Spleen (tissue), 11 donors: Measurements from ENCODE around the gene C16orf92. TPM values are rescaled to one million over a fixed set of nuclear protein-coding genes. Genes with fewer than 3 reads are reported as not detected.

ENCODE experiments used
- DNase-seq: peaks from one replicate; pipeline ENCODE4 v3.0.0-alpha.2; 2020
- H3K27ac ChIP-seq, 8 donors: fragments of 200-600 bp; sonication (generic) in 7 of 8; 1 replicate in 4 of 8; 2 replicates in 4 of 8; pipeline versions ENCODE4 v1.5.0 to v1.8.0; 2016 to 2021; ENCODE audit warnings: inconsistent platforms in 4 of 8, mild to moderate bottlenecking in 4 of 8, moderate library complexity in 1 of 8
- H3K27me3 ChIP-seq, 7 donors: fragments of 200-600 bp; sonication (generic) in 6 of 7; replicated peaks in 1 of 7; 1 replicate in 4 of 7; 2 replicates in 3 of 7; pipeline versions ENCODE4 v1.5.0 to v1.8.0; 2016 to 2021; ENCODE audit warnings: inconsistent platforms in 3 of 7, mild to moderate bottlenecking in 1 of 7
- H3K36me3 ChIP-seq, 6 donors: fragments of 200-600 bp; sonication (generic) in 5 of 6; 1 replicate in 4 of 6; 2 replicates in 2 of 6; pipeline versions ENCODE4 v1.5.0 to v1.8.0; 2016 to 2021; ENCODE audit warnings: inconsistent platforms in 2 of 6
- H3K4me1 ChIP-seq, 6 donors: fragments of 200-600 bp; sonication (generic) in 5 of 6; 1 replicate in 3 of 6; 2 replicates in 3 of 6; pipeline versions ENCODE4 v1.5.0 to v1.8.0; 2016 to 2021; ENCODE audit warnings: inconsistent platforms in 3 of 6
- H3K4me3 ChIP-seq, 8 donors: fragments of 200-600 bp; sonication (generic) in 7 of 8; 1 replicate in 4 of 8; 2 replicates in 4 of 8; pipeline versions ENCODE4 v1.5.0 to v1.8.0; 2016 to 2021; ENCODE audit warnings: inconsistent platforms in 4 of 8, mild to moderate bottlenecking in 4 of 8, moderate library complexity in 2 of 8
- H3K9me3 ChIP-seq, 8 donors: fragments of 200-600 bp; sonication (generic) in 7 of 8; 1 replicate in 4 of 8; 2 replicates in 4 of 8; pipeline versions ENCODE4 v1.5.0 to v1.8.0; 2016 to 2021; ENCODE audit warnings: inconsistent platforms in 4 of 8
- POLR2A ChIP-seq, 3 donors: fragments of 450-650 bp; IDR thresholded peaks; one replicate each; pipeline ENCODE4 v1.5.1; 2017; ENCODE audit warnings: antibody characterized with exemption in 3 of 3, mild to moderate bottlenecking in 1 of 3
- POLR2AphosphoS5 ChIP-seq, 3 donors: sonication (generic); formaldehyde crosslinking; IDR thresholded peaks; one replicate each; pipeline ENCODE4 v1.5.1; 2017; ENCODE audit warnings: antibody characterized with exemption in 3 of 3
- WGBS, 5 donors: extraction: QIAGEN DNeasy Blood & Tissue Kit in 3 of 5; methylation state at CpG; one replicate each; pipeline versions ENCODE4 v1.1.5 to v1.1.7; 2013 to 2018; 5-methylcytosine and 5-hydroxymethylcytosine counted together
- intact Hi-C: fragments of 100-400 bp; cut with DNase I; formaldehyde crosslinking; loops from one replicate; pipeline ENCODE4 v1.15.0; 2023; ENCODE audit warnings: low total_unique reads
- polyA plus RNA-seq, 3 donors: library from polyadenylated mRNA; stranded (reverse); fragments of 200-250 nt; gene quantifications; one replicate each; pipeline ENCODE4 v1.2.1, GENCODE V29; 2013
- total RNA-seq, 7 donors: library from RNA; depleted of rRNA in 3 of 7; stranded (reverse); fragments of >200 nt in 3 of 7; fragmentation: NEBNext Ultra II Directional in 4 of 7; extraction: Animal tissue kit (Norgen Biotek cat#: 25700) in 4 of 7; gene quantifications; one replicate each; pipeline versions ENCODE4 v1.1.0 to v1.2.1, GENCODE V29; 2016 to 2021
- TF ChIP-seq, protein P1 (sequence below), 11 experiments: fragments of 200-600 bp in 7 of 11; fragments of 450-650 bp in 4 of 11; sonication (generic) in 4 of 11; IDR thresholded peaks in 8 of 11; conservative IDR thresholded peaks in 3 of 11; 1 replicate in 7 of 11; 2 replicates in 4 of 11; pipeline versions ENCODE4 v1.4.0 to v1.8.0; 2016 to 2021; ENCODE audit warnings: antibody characterized with exemption in 11 of 11, inconsistent platforms in 4 of 11, mild to moderate bottlenecking in 1 of 11
- donor health status: healthy with polysubstance abuse.
- donor health status: DM: no; HTN: no; CAD: no; lungs with moderate emphysema.
- donor health status: DM: no; HTN: no; CAD: no.
- donor health status: Bipolar disorder and iron deficiency.
- donor health status: healthy.
- donor health status: DM: no; HTN: no; CAD: no.
- donor health status: DM: yes; HTN: yes; CAD: no.

The C16orf92 gene
- total and polyA plus RNA-seq, 10 donors = not detected

GRCh38 chr16:29993191-29993902, 29.7 kb upstream of the C16orf92 start:
- 85 to 95% (median 90%) methylated on average over 17 to 25 of the region's 25 CpGs for WGBS, 5 donors
- no peaks in the 10 kb centered on the region for H3K9me3 ChIP-seq
- no peaks in the 10 kb centered on the region for H3K27me3 ChIP-seq
- TF ChIP-seq POLR2A (IDR thresholded peaks at IDR 0.05) (no peak), POLR2AphosphoS5 (IDR thresholded peaks at IDR 0.05) (peak in 2 of 3 donors; percentile 45 to 73)
- TF ChIP-seq, protein P1, sequence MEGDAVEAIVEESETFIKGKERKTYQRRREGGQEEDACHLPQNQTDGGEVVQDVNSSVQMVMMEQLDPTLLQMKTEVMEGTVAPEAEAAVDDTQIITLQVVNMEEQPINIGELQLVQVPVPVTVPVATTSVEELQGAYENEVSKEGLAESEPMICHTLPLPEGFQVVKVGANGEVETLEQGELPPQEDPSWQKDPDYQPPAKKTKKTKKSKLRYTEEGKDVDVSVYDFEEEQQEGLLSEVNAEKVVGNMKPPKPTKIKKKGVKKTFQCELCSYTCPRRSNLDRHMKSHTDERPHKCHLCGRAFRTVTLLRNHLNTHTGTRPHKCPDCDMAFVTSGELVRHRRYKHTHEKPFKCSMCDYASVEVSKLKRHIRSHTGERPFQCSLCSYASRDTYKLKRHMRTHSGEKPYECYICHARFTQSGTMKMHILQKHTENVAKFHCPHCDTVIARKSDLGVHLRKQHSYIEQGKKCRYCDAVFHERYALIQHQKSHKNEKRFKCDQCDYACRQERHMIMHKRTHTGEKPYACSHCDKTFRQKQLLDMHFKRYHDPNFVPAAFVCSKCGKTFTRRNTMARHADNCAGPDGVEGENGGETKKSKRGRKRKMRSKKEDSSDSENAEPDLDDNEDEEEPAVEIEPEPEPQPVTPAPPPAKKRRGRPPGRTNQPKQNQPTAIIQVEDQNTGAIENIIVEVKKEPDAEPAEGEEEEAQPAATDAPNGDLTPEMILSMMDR (IDR thresholded peaks at IDR 0.05 in 8 of 11, conservative IDR thresholded peaks at IDR 0.05 in 3 of 11) = no peak
- peak overlapping the region in 2 of 8 donors; percentile 95 for H3K27ac ChIP-seq
- H3K36me3 ChIP-seq = peaks cover 4 to 68% (median 52%) of the 10 kb centered on the region in 6 donors
- DNase-seq = peak; percentile 76
- intact Hi-C loops = no loop called here
- H3K4me3 ChIP-seq = no peak overlapping the region
- H3K4me1 ChIP-seq = peaks cover 18 to 46% (median 33%) of the 10 kb centered on the region in 6 donors

DNA sequence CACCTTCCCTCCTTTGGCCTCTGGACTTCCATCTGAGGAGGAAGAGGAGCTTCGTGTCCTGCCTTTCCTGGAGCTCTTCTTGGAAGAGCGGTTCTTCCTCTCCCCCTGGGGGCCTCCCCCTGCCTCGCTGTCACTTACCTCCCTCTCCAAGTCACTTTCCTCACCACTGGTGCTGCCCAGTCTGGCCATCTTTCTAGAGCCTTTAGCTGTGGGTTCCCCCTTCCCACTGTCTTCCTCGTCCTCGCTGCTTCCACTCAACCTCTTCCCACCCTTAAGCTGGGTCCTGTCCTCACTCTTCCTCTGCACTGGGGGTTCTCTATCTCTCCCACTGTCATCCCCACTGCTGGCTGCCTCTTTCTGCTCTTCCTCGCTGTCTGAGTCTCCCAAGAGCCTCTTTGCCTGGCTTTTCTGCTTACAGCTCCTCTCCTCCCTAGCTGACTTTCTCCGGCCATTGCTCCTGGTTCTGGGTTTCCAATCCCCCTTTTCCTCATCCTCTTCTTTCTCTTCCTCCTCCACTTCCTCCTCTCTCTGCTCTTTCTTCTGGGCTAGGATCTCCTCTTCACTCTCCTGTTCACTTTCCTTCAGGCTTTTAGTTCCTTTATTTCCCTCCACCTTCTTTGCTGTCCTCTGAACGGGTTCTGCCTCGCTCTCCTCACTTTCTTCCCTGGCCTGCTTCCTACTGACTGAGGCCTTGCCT, 28.9 kb upstream of the C16orf92 start:
- intact Hi-C loops = loop anchor here (2.0 kb wide), 1 partner anchor 19 kb away; no protein-coding TSS in a partner anchor
- H3K9me3 ChIP-seq = no peaks in the 10 kb centered on the region
- peaks cover 4 to 68% (median 45%) of the 10 kb centered on the region in 6 donors for H3K36me3 ChIP-seq
- peaks cover 18 to 46% (median 33%) of the 10 kb centered on the region in 6 donors for H3K4me1 ChIP-seq
- WGBS, 5 donors = 73 to 86% (median 80%) methylated on average over 9 of the region's 9 CpGs
- H3K27me3 ChIP-seq = no peaks in the 10 kb centered on the region
- peak overlapping the region in 6 of 8 donors; percentile 87 to 97 (median 95) for H3K27ac ChIP-seq
- no peak for DNase-seq
- no peak for TF ChIP-seq POLR2AphosphoS5 (IDR thresholded peaks at IDR 0.05)
- H3K4me3 ChIP-seq = peak overlapping the region in 4 of 8 donors; percentile 80 to 96 (median 91)

DNA sequence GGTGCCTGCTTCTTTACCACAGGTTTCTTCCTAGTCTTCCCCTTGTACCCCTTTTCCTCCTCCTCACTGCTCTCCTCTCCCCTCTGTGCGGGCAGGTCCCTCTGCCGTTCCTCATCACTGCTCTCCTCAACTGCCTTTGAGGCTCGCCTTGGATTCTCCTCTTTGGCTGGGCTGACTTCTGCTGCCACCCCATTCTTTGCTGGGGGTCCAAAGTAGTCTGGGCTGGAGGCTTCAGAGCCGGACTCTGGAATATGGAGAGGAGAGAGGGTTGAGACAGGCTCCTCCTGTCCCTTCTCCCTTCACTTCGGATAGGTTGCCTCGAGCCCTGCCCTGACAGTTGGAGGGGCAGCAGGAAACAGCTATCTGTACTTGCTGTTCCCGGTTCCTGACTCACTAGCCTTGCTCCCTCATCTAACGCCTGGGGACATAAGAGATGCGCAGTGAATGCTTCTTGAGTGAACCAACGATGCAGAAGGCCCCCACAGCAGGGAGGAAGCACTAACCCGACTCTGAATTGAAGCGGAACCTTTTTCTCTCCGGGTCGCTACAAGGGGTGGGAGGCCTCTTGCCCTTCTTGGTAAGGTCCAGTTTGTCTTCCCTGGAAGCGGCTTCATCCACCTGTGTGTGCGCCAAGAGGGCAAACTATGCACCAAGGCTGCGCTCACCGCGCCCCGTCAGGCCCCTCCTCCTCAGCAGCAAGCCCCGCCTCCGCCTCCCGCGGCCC, 28.2 kb upstream of the C16orf92 start:
- Histone ChIP-seq H3K36me3 (peaks cover 4 to 68% (median 38%) of the 10 kb centered on the region in 6 donors), H3K4me1 (peaks cover 18 to 46% (median 33%) of the 10 kb centered on the region in 6 donors), H3K4me3 (peak overlapping the region; percentile 57 to 99 (median 84)), H3K27ac (peak overlapping the region; percentile 78 to 97 (median 94)), H3K9me3 (no peaks in the 10 kb centered on the region), H3K27me3 (no peaks in the 10 kb centered on the region)
- peak; percentile 72 for DNase-seq
- 11 to 18% (median 12%) methylated on average over 20 to 24 of the region's 24 CpGs for WGBS, 5 donors
- intact Hi-C loops = loop anchor here (2.0 kb wide), 1 partner anchor 20 kb away; no protein-coding TSS in a partner anchor
- TF ChIP-seq POLR2A (IDR thresholded peaks at IDR 0.05) (no peak), POLR2AphosphoS5 (IDR thresholded peaks at IDR 0.05) (no peak)
- TF ChIP-seq, protein P1 (IDR thresholded peaks at IDR 0.05 in 8 of 11, conservative IDR thresholded peaks at IDR 0.05 in 3 of 11) = no peak

GRCh38 chr16:29995324-29995910, 27.6 kb upstream of the C16orf92 start, which contains the start of gene HIRIP3:
TSS of gene HIRIP3 (minus strand) at chr16:29995617. CDS start at chr16:29995605, 12 bp downstream.
- TF ChIP-seq POLR2AphosphoS5 (IDR thresholded peaks at IDR 0.05) = peak; percentile 85 to 87 (median 85)
- TF ChIP-seq POLR2A (IDR thresholded peaks at IDR 0.05) = peak in 1 of 3 donors; percentile 37
- TF ChIP-seq, protein P1 (IDR thresholded peaks at IDR 0.05 in 8 of 11, conservative IDR thresholded peaks at IDR 0.05 in 3 of 11) = no peak
- Histone ChIP-seq H3K9me3 (no peaks in the 10 kb centered on the region), H3K4me1 (peaks cover 18 to 46% (median 33%) of the 10 kb centered on the region in 6 donors), H3K27ac (peak within 1 kb of the TSS; percentile 78 to 97 (median 94)), H3K27me3 (no peaks in the 10 kb centered on the region), H3K4me3 (peak within 1 kb of the TSS; percentile 57 to 99 (median 84)), H3K36me3 (peaks cover 4 to 68% (median 33%) of the 10 kb centered on the region in 6 donors)
- intact Hi-C loops = loop anchor here (2.0 kb wide), 1 partner anchor 21 kb away; no protein-coding TSS in a partner anchor
- 0 to 1% (median 0%) methylated on average over 41 to 53 of the region's 53 CpGs for WGBS, 5 donors
- peak; percentile 95 for DNase-seq
